ENCODE measurements around the gene RCCD1. TPM values are rescaled to one million over a fixed set of nuclear protein-coding genes. Genes with fewer than 3 reads are reported as not detected.

Gene RCCD1
- total RNA-seq, 2 donors from 2014 or later = 19.8 to 20.9 TPM

- no peaks in the 10 kb centered on the region for H3K27me3 Mint-ChIP-seq (ENCODE audit: insufficient read depth)
These were observed 13.8 kb downstream of the RCCD1 start for GRCh38 chr15:90968434-90968833.

GRCh38 chr15:90970274-90970673 is 15.6 kb downstream of the RCCD1 start:
- no peak overlapping the region for H3K4me3 Mint-ChIP-seq
- no peaks in the 10 kb centered on the region for H3K9me3 Mint-ChIP-seq
- Histone ChIP-seq H3K9me3 (ENCODE audit: control insufficient read depth, low read length) (no peaks in the 10 kb centered on the region), H3K9ac (ENCODE audit: extremely low read depth, low read length, poor library complexity, severe bottlenecking) (no peak overlapping the region), H3K4me1 (ENCODE audit: control insufficient read depth, insufficient read depth, low read length) (no peaks in the 10 kb centered on the region), H3K4me3 (ENCODE audit: low read length) (no peak overlapping the region), H3K27me3 (ENCODE audit: control insufficient read depth, insufficient read depth, low read length, poor library complexity, severe bottlenecking) (no peaks in the 10 kb centered on the region), H3K36me3 (ENCODE audit: control insufficient read depth, insufficient read depth, low read length) (peaks cover 81% of the 10 kb centered on the region), H3K27ac (ENCODE audit: low read depth, low read length) (no peak overlapping the region)
- no peak for TF ChIP-seq CTCF (conservative IDR thresholded peaks at IDR 0.05)
- no peaks in the 10 kb centered on the region for H3K27me3 Mint-ChIP-seq (ENCODE audit: insufficient read depth)
- WGBS, 2 experiments (ENCODE audit: insufficient coverage in 1 of 2, insufficient read length in 1 of 2) = 98 to 99% methylated on average over 7 of the region's 7 CpGs
- no peak overlapping the region for H3K27ac Mint-ChIP-seq
- peaks cover 72% of the 10 kb centered on the region for H3K36me3 Mint-ChIP-seq (ENCODE audit: low read depth)
- DNase-seq = no peak
- no peaks in the 10 kb centered on the region for H3K4me1 Mint-ChIP-seq

More at GRCh38 chr15:90968434-90968833, 13.8 kb downstream of the RCCD1 start:
- WGBS, 2 experiments (ENCODE audit: insufficient coverage in 1 of 2, insufficient read length in 1 of 2) = 86 to 100% methylated on average over 1 of the region's 1 CpG
- Mint-ChIP-seq H3K4me1 (no peaks in the 10 kb centered on the region), H3K36me3 (ENCODE audit: low read depth) (peaks cover 66% of the 10 kb centered on the region), H3K27ac (no peak overlapping the region), H3K4me3 (no peak overlapping the region), H3K9me3 (no peaks in the 10 kb centered on the region)
- Histone ChIP-seq H3K9ac (ENCODE audit: extremely low read depth, low read length, poor library complexity, severe bottlenecking) (no peak overlapping the region), H3K4me3 (ENCODE audit: low read length) (no peak overlapping the region), H3K4me1 (ENCODE audit: control insufficient read depth, insufficient read depth, low read length) (no peaks in the 10 kb centered on the region), H3K9me3 (ENCODE audit: control insufficient read depth, low read length) (no peaks in the 10 kb centered on the region), H3K36me3 (ENCODE audit: control insufficient read depth, insufficient read depth, low read length) (peaks cover 78% of the 10 kb centered on the region), H3K27me3 (ENCODE audit: control insufficient read depth, insufficient read depth, low read length, poor library complexity, severe bottlenecking) (no peaks in the 10 kb centered on the region), H3K27ac (ENCODE audit: low read depth, low read length) (no peak overlapping the region)
- no peak for TF ChIP-seq CTCF (conservative IDR thresholded peaks at IDR 0.05)
- no peak for DNase-seq

GRCh38 chr15:90972133-90972532 is 17.4 kb downstream of the RCCD1 start:
- Histone ChIP-seq H3K27ac (ENCODE audit: low read depth, low read length) (no peak overlapping the region), H3K9ac (ENCODE audit: extremely low read depth, low read length, poor library complexity, severe bottlenecking) (no peak overlapping the region), H3K4me1 (ENCODE audit: control insufficient read depth, insufficient read depth, low read length) (no peaks in the 10 kb centered on the region), H3K27me3 (ENCODE audit: control insufficient read depth, insufficient read depth, low read length, poor library complexity, severe bottlenecking) (no peaks in the 10 kb centered on the region), H3K9me3 (ENCODE audit: control insufficient read depth, low read length) (no peaks in the 10 kb centered on the region), H3K4me3 (ENCODE audit: low read length) (no peak overlapping the region), H3K36me3 (ENCODE audit: control insufficient read depth, insufficient read depth, low read length) (peaks cover 82% of the 10 kb centered on the region)
- Mint-ChIP-seq H3K9me3 (no peaks in the 10 kb centered on the region), H3K27me3 (ENCODE audit: insufficient read depth) (no peaks in the 10 kb centered on the region), H3K4me1 (no peaks in the 10 kb centered on the region), H3K36me3 (ENCODE audit: low read depth) (peaks cover 73% of the 10 kb centered on the region), H3K4me3 (no peak overlapping the region), H3K27ac (no peak overlapping the region)
- 60 to 88% methylated on average over 1 to 3 of the region's 5 CpGs for WGBS, 2 experiments (ENCODE audit: insufficient coverage in 1 of 2, insufficient read length in 1 of 2)
- DNase-seq = no peak
- no peak for TF ChIP-seq CTCF (conservative IDR thresholded peaks at IDR 0.05)
